GM19099 (cell line): ENCODE data around the gene ZNF669.

Source experiments
- POLR2A ChIP-seq: IDR thresholded peaks from 3 replicates; pipeline ENCODE4 v1.6.1; 2011; ENCODE audit warnings: low read depth; ENCODE audit not compliant: insufficient read length; ENCODE audit errors: extremely low read depth

The ZNF669 gene

GRCh38 chr1:247111700-247112478 is 7.7 kb upstream of the ZNF669 start:
- no peak for TF ChIP-seq POLR2A

- TF ChIP-seq POLR2A: no peak
Observed at GRCh38 chr1:247111259-247111699, 7.1 kb upstream of the ZNF669 start.

- TF ChIP-seq POLR2A: no peak
Observed at GRCh38 chr1:247110627-247111258, 6.6 kb upstream of the ZNF669 start.

GRCh38 chr1:247107694-247108093 is 3.5 kb upstream of the ZNF669 start:
- no peak for TF ChIP-seq POLR2A

GRCh38 chr1:247105966-247106365 is 1.8 kb upstream of the ZNF669 start:
- no peak for TF ChIP-seq POLR2A

GRCh38 chr1:247104965-247105364 is 809 bp upstream of the ZNF669 start:
- TF ChIP-seq POLR2A: no peak

GRCh38 chr1:247102381-247102780 is 1.8 kb downstream of the ZNF669 start:
- no peak for TF ChIP-seq POLR2A

GRCh38 chr1:247100676-247101279 is 3.4 kb downstream of the ZNF669 start:
- no peak for TF ChIP-seq POLR2A

GRCh38 chr1:247096958-247097357 is 7.2 kb downstream of the ZNF669 start:
- TF ChIP-seq POLR2A: no peak

GRCh38 chr1:247096544-247096943 is 7.6 kb downstream of the ZNF669 start:
- no peak for TF ChIP-seq POLR2A

- no peak for TF ChIP-seq POLR2A
Observed at GRCh38 chr1:247096112-247096511, 8.0 kb downstream of the ZNF669 start.

GRCh38 chr1:247090455-247090854 is 13.7 kb downstream of the ZNF669 start:
- no peak for TF ChIP-seq POLR2A

GRCh38 chr1:247089616-247090375 is 14.4 kb downstream of the ZNF669 start:
- TF ChIP-seq POLR2A: no peak

- no peak for TF ChIP-seq POLR2A
Observed at GRCh38 chr1:247088967-247089366, 15.2 kb downstream of the ZNF669 start.

GRCh38 chr1:247087256-247087655 is 16.9 kb downstream of the ZNF669 start:
- TF ChIP-seq POLR2A: no peak
